ENCODE results near the gene NABP1.

NABP1 gene

GRCh38 chr2:191650896-191651773 lies 26.8 kb upstream of the NABP1 start:
- no peak for DNase-seq

- no peak for DNase-seq
These were observed 24.1 kb upstream of the NABP1 start for GRCh38 chr2:191653667-191654391.

GRCh38 chr2:191656391-191656790 lies 21.5 kb upstream of the NABP1 start:
- DNase-seq, result no peak

- DNase-seq, result no peak
These were observed 21.1 kb upstream of the NABP1 start for GRCh38 chr2:191656792-191657191.

GRCh38 chr2:191657977-191658376 lies 20.0 kb upstream of the NABP1 start:
- no peak for DNase-seq

- DNase-seq, result no peak
These were observed 18.7 kb upstream of the NABP1 start for GRCh38 chr2:191659198-191659597.

GRCh38 chr2:191660575-191660974 lies 17.4 kb upstream of the NABP1 start:
- no peak for DNase-seq

- no peak for DNase-seq
These were observed 16.6 kb upstream of the NABP1 start for GRCh38 chr2:191661097-191661924.

GRCh38 chr2:191664823-191665677 lies 12.9 kb upstream of the NABP1 start:
- no peak for DNase-seq

GRCh38 chr2:191666226-191666625 lies 11.7 kb upstream of the NABP1 start:
- DNase-seq, result no peak

GRCh38 chr2:191666732-191667131 lies 11.2 kb upstream of the NABP1 start:
- DNase-seq, result no peak

- no peak for DNase-seq
These were observed 7.9 kb upstream of the NABP1 start for GRCh38 chr2:191670076-191670475.

GRCh38 chr2:191670787-191671186 lies 7.1 kb upstream of the NABP1 start:
- DNase-seq, result no peak

GRCh38 chr2:191675807-191676721 lies 1.9 kb upstream of the NABP1 start:
- DNase-seq, result no peak

GRCh38 chr2:191676790-191677645 lies 918 bp upstream of the NABP1 start:
- peak; percentile 27 for DNase-seq

GRCh38 chr2:191678437-191679100 lies 633 bp downstream of the NABP1 start:
- DNase-seq, result no peak

GRCh38 chr2:191679818-191680600 lies 2.1 kb downstream of the NABP1 start:
- no peak for DNase-seq

- no peak for DNase-seq
These were observed 2.7 kb downstream of the NABP1 start for GRCh38 chr2:191680639-191681038.

GRCh38 chr2:191682126-191682525 lies 4.2 kb downstream of the NABP1 start:
- no peak for DNase-seq
